Globus pallidus (tissue), 1 donor: ENCODE measurements around the gene MAB21L4.

Experiments
- DNase-seq: peaks from one replicate; pipeline ENCODE4 v3.0.0-alpha.2; 2015; ENCODE audit warnings: low spot score

MAB21L4 gene

DNA sequence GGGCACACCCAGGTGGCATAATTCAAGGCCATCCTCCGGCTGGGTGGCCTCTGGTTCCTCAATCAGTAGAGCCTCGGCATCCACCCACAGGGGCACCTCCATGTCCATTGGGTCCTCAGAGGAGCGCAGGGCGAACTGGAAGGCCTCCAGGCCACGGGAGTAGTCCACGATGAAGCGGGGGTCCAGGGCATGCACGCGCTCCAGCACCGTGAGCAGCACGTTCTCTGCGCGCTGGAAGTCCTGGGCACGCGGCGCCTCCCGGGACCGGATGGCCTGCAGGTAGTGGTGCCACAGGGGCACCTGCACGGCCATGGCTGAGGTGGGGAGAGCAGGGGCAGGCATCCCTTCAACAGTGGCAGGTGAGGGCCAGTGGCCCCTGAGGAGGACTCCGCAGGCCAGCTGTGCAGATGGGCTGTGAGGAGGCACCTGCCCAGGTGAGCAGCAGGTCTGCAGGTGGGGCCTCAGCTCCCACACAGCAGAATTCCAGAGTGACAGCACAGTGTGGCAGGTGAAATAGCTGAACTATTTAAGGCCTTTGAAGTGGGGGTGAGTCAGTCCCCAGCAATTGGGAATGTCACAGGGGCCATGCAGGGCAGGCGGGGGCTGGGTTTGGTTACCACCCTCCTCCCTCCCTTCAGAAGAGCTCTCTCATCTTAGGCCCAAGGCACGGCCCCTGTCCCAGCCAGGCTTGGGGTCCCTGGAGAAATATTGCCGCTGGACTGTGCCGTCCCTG lies at the start of gene MAB21L4:
Gene MAB21L4, minus strand, starts transcription at position 501 of the 733 bp plus-strand sequence. Its CDS starts 159 bp downstream, at position 342.
- DNase-seq = no peak

DNA sequence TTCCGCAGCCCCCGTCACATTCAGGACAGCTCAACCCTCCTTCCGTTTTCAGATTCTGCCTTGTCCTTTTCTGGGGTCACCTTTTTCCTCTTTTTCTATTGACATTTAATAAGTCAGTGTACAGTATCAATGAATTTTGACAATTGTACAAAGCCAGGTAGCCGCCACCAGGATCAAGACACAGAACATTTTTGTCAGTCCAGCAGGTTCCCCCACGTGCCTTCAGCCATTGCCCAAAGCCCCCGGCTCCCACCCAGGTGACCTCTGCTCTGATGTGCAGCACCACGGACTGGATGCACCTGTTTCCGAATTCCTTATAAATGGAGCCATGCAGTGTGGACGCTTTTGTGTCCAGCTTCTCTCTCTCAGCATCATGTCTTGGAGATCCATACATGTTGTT lies 40.1 kb upstream of the MAB21L4 start:
- no peak for DNase-seq

DNA sequence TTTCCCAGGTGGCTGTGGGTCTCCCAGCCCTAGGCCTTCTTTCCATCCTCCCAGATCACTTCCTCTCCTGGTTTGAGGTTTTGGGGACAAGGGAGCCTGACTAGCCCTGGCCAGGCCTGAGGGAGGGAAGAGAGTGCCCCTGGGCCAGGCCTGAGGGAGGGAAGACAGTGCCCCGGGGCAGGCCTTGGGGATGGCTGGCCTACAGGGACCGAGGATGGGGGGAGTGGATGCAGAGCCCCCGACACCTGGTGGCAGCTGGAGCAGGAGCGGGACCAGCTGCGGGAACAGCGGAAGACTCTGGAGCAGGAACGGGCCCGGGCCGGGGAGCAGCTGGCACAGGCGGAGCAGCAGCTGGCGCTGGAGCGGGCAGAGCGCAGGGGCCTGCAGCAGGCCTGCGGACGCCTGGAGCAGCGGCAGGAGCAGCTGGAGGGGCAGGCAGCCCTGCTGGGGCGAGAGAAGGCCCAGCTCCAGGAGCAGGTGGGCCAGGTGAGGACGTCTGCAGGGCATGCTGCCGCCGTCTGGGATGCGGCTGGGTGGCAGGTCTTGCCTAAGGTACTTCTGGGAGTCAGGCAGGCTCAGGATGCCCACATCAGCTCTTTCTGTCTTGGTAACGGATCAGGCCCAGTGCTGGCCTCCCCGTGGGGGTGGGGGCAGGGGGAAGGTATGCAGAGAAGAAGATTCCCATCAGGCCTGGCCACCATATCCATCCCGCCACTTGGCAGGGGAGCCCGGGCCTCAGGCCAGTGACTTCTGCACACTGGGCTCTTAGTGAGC lies 39.3 kb upstream of the MAB21L4 start:
- no peak for DNase-seq

DNA sequence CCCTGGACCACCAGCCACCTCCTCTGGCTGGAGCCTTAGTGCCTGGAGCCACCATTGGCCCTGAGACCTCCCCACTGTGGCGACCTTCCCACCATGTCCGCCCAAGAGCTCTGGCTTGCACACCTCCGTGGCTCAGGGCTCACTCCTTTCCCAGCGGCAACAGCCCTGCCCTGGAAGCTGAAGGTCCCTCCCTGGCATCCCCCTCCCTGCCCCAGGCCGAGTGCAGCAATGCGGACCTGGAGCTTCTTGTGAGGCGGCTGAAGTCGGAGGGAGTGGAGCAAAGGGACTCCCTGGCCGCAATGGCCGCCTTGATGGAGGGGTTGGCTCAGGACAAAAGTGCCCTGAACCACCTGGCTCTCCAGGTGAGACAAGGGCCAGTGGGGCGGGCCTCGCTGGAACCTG lies 38.7 kb upstream of the MAB21L4 start:
- no peak for DNase-seq

DNA sequence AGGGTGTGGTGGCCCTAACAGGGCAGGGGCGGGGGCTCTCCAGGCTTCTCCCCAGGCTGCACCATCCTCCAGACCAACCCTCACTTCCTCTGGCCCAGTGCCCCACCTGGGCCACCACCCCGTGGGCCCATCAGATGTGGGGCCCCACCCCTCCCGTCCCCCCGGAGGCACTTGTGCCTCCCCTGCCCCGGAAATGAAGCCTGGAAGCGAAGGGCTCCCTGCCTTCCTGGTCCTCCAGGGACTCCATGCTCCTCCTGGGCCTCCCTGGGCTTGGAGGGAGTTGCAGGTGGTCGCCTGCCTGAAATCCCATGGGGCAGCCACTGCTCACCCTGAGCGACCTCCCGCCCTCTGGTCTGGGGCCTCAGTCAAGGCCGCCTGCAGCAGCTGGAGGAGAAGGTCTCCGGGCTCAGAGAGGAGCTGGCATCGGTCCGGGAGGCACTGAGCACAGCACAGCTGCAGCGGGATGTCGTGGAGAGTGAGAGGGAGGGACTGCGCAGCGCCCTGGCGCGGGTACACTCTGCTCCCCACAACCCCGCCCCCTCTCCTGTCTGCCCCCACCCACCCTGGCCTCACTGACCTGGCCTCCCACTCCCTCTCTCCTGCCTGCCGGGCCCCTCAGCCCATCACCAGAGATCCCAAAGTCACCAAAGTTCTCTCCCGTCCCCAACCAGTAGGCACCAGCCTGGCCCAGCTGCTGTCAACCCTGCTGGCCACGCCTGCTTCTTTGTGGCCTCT lies 38.2 kb upstream of the MAB21L4 start:
- DNase-seq = no peak

DNA sequence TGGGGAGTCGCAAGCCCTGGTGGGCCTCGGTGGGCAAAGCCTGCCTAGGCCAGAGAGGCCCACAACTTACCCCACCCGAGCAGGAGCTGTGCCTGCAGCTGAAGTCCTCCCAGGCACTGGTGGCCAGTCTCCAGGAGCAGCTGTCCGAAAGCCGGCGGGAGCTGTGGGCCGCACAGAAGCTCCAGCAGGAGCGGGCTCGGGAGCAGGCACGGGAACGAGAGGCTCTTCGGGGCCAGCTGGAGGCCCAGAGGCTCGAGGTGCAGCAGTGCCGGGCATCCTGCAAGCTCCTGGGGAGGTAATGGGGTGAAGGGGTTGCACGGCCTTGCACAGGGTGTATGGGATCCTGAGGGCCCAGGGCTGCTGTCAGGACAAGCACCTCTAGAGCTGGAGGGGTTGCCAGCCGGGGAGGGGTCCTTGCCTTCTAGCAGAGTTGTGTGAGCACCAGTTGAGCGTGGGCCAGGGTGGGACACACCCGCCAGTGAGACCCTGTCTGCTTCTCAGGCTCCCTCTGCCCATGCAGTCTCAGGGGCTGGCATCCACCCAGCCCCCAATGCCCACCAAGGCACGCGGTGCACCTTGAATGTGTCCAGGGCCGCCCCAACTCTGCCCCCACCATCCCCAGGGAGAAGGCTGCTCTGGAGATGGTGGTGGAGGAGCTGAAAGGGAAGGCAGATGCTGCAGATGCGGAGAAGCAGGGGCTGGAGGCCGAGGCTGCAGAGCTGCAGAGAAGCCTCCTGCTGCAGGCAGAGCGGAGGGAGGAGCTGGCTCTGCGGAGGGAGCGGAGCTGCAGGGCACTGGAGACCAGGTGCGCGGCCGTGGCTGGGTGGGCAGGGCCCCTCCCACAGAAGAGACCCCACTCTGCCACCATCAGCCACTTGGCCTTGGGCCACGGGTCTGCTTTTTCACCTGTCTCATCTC lies 37.4 kb upstream of the MAB21L4 start:
- no peak for DNase-seq

DNA sequence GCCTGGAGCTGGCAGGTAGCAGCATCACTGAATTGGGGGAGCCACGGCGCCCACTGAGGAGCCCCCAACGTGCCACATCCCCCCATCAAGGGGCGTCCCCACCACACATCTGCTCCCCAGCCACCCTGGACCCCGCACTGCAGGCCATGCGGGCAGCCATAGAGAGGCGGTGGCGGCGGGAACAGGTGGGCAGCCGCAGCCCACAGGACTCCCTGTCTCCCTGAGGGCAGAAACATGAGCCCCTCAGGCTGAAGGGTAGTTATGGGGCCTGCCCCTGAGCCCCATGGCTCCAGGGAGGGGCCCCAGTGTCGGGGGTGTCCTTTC lies 36.7 kb upstream of the MAB21L4 start:
- no peak for DNase-seq

DNA sequence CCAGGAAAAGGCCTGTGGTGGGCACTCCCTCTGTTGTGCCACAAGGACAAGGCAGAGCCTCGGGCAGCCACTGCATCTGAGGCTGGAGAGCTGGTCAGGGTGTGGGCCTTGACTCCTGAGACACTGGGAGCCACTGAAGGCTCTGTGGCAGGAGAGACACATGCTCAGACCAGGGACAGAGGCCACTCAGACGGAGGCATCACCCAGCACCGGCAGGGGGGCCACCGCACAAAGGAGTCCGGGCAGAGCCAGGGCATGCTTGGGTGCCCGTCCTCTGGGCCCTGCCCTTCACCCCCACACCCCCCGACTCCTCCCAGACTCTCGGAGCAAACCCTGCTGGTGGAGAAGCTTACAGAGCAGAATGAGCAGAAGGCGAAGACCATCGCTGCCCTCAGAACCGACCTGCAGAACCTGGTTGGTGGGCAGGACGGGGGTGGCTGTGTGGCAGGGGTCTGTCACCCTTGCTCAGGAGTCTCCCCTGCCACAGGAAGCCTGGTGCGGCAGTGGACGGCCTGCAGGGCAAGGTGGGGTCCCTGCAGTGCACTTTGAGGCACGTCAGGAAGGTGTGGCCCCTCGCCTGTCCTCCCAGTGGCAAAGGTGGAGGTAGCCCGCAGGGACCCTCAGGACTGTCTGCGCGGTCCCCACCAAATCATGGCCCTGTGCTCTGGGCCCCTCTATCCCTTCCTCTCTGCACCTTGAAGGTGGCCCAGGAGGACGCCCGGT lies 36.2 kb upstream of the MAB21L4 start:
- no peak for DNase-seq

DNA sequence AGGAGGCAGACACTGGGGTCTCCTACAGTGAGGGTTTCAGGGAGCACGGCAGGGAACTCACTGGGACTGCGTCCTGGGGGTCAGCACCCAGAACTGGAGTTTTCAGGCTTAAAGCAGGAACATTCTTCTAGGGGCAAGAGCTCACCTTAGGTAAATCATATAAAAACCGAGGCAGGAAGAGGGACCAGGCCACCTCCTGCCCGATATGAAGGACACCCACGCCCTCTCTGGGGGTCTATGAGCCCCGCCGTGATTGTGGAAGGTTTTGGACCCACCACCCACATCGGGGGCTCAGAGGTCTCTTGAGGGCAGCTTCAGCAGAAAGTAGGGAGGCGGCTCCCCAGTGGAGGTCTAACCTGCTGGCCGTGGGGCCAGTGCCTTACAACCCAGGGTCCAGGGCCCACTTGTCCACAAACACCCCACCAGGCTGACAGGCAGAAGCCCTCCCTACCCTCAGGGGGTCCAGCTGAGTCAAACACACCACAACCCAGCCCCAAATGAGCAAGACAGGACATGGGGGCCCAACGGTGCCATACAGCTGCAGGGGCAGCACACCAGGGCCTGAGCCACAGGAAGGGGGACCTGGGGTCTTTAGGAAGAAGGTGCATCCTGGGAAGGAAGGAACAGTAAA lies 35.5 kb upstream of the MAB21L4 start:
- DNase-seq = no peak

DNA sequence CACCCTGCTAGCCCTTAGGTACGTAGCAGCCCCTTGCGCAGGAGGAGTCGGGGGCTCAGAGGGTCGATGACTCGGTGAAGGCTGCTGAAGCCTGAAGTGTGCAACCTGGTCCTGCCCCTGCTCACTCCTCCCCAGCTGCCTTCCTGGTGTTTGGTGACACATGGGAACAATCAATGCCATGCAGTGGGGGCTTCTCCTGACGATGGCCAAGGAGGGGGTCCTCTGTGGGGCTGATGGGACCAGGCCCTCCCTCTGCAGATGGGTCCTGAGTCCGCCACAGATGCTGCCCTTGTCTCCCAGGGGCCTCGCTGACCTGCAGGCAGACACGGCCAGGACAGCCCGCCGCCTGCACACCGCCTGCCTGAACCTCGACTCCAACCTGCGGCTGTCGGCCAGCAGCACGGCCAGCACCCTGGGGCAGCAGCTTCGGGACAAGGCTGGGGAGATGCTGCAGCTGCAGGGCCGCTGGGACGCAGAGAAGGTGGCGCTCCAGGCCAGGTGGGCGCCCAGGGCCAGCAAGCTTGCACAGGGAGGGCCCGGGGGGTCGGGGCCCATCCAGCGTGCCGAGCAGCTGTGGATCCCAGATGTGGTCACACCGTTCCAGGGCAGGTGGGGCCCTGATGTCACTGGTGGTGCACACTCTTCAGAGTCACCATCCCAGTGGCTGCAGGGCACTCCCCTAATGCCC lies 34.8 kb upstream of the MAB21L4 start:
- no peak for DNase-seq

DNA sequence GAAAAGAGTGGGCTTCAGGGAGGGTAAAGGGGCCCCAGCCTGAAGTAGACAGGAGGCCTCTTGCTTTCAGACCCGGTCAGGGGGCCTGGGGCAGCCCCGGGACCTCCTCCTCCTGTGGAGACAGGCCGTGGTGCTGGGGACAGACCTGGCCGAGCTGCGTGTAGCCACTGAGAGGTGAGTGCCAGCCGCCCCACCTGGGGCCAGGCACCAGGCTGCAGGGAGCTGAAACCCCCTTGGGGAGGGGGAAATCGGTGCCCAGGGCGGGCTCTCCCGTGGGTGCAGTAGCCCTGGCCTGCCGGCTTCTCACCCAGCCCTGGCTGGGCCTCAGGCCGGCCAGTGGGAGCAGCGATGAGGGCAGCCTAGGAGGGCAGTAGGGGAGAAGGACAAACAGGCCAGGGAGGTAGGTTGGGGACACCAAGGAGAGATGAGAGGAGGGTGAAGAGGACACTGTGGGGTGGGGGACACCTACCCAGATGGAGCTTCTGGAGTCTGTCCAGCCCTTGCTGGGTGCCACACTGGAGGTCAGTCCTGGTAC lies 34.2 kb upstream of the MAB21L4 start:
- no peak for DNase-seq

DNA sequence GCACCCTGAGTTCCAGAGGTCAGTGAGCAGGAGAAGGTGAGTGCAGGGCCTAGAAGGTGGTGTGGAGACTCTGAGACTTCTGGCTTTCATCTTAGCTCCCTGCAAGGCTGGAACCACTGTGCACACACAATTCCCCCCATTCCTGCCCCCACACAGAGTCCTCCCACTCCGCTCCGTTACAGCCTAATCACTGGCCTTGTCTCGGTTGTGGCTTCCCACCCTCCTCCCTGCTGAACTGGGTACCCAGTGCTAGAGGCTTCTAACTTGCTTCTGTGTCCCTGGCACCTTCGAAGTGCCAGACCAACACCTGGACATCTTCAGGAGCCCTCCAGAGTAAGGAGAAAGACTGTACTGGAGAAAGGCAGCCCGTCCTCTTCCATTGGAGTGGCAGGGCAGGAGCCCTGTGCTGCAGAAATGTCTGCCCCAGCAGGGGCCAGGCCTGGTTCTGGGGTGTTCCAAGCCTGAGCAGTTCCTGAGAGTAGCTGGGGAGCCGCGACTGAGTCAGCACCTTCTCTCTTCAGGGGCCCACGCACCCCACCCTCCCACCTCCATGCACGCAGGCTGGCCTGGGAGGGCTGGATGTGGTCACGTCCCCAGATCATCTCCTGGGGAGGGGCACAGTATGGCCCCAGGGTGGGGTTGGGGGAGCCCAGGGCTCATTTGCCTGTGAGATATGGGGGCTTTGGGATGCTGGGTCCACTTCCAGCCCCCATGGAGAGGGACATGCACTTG lies 33.6 kb upstream of the MAB21L4 start:
- DNase-seq = no peak

DNA sequence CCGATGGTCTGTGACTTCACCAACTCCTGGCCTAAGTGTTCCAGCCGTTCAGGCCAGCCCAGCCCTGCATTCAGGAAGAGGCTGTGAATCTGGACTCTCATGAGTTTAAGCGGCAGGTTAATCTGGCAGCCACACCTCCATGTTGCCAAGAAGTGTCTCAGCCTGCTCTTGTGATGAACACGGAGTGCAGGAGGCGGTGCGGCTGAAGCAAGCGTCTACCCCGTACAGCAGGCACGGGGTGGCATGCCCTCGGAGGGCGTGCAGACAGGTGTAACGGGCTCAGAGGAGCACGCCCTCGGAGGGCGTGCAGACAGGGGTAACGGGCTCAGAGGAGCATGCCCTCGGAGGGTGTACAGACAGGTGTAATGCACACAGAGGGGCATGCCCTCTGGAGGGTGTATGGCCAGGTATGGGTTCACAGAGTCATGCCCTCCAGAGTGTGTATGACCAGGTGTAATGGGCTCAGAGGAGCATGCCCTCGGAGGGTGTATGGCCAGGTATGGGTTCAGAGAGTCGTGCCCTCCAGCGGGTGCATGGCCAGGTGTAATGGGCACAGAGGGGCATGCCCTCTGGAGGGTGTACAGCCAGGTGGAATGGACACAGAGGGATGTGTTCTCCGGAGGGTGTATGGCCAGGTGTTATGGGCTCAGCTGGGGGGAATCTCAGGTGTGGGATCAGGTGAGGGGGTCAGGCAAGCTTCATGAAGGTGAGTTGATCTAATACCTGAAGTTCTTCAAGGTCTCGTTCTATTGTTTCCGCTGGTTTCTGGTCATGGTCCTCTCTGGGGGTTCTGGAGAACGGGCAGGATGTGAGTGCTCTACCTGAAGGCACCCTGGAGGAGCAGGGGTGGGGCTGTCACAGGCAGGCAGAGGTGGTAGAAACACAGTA lies 32.8 kb upstream of the MAB21L4 start:
- no peak for DNase-seq

DNA sequence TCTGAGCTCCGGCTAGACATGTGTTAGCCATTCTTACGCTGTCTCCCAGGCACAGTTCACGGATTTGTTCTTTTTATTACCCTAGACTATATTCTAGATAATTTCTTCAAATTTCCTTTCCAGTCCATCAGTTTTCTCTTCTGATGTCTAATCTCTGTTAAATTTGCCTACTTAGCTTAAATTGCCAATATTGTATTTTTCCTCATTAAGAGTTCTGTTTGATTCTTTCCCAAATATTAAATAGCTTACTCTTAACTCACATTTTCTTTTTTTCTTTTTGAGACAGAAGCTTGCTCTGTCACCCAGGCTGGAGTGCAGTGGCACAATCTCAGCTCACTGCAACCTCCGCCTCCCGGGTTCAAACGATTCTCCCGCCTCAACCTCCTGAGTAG lies 31.4 kb upstream of the MAB21L4 start:
- DNase-seq = no peak

DNA sequence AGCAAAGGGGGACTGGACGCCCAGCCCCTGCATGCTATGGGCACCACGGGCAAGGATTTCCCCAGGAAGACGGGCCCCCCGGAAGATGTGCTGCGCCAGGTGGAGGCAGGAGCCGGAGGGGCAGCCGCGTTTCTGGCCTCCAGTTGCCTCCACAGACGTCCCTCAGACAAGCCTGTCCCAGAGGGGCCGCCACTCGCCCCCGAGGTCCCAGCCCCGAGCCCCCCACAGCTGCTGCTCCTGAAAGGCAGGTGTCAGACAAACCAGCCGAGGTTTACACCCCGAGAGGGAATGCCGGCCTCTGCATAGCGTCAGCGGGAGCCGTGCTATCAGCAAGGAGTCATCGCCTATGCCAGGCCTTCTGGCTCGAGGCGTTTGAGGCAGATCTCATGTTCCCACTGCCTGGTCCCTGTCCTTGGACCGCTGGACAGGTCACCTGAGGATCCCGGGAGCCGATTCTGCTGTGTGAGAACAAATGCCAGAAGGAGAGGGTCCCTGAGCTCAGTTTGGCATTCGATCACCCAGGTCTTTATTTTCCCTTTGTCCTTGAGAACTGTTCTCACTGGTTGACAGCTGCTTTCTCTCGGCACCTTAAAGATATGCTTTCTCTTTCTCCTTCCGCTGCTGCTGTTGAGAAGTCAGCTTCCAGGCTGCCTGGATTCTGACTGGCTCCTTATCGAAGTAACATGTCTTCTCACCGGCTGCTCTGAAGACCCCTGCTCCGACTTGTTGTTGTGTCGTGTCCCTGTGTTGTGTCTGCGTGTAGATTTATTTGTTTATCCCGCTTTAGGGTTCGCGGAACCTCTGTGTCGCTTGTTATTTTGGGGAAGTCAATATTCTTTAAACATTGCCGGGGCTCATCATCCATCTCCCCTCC lies 30.8 kb upstream of the MAB21L4 start:
- no peak for DNase-seq

DNA sequence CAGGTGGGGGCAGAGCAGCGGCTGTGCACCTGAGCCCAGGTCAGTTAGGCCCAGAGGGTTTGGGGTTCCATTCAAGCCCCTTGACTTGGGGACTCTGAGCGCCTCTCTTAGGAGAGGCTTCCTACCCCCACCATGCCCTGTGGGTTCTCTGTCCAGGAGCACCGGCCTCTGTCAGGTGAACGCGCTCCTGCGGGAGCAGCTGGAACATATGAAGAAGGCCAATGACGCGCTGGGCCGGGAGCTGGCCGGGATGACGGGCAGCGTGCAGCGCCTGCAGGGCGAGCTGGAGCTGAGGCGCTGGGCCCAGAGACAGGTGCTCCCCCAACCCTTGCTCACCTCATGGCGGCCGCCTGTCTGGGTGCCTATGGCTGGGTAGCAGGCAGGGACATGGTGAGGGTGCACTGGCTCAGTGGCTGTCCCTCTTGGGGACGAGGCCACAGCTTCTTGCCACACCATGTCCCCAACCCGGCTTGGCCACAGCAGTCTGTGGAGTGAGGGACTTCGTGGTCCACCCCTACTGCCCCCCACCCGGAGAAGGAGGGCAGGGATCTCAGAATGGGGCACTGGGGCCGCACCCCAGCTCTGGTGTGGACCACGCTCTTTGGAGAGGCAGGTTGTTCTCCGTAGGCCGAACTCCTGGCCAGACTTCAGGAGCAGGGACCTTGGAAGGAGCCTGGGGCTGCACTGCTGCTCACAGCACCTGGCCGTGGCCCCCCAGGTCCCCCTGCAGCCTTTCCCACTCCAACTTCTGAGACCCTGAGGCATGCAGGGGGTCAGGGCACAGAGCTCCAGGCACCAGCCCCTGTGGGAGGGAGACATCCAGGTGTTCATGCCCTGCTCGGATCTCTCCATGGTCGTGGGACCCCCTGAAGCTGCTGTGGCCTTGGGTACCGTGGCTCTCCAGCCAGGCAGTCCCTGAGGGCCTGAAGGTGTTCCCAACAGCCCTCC lies 29.9 kb upstream of the MAB21L4 start:
- DNase-seq = no peak
